GM11168 (cell line): ENCODE data around the gene INHBE.

Source experiments
- in situ Hi-C: fragments of 300-500 bp; cut with MboI; formaldehyde crosslinking; loops from one replicate; pipeline ENCODE4 v1.12.0; 2022; ENCODE audit warnings: low sequenced_read_pairs; ENCODE audit not compliant: unreplicated experiment

INHBE gene

DNA sequence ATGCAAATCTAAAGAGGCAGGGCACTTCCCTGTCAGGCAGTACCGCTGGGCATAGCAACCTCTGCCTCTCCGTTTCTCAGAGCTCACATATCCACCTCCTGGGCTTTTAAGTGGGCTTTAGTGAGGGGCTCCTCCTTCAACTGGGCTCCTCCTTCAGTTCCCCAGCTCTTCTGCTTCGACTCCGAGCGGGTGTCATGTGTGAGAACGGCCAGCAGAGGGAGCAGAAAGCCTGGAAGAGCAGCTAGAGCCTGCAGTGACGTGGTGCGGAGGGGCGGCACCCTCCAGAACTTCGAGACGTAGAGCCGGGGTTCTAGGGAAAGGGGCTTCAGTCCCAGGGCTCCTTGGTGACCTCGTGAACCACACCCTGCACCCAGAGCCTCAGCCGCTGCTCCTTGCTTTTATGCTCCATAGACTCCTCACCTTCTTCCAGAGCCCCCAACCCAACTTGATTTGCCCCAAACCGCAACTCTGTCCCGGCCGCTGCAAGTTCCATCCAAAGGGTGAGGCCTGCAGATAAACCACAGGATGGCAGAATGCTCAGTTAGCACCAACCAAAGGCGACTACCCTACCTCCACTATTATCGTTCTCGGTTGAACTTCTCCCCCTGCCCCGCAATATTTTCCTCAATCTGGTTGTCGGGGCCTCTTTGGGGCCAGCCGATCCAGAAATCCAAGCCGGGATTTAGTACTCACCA lies 4.1 kb downstream of the INHBE start:
- in situ Hi-C loops: loop anchor here (5.0 kb wide), 1 partner anchor 147 kb away; no protein-coding TSS in a partner anchor

DNA sequence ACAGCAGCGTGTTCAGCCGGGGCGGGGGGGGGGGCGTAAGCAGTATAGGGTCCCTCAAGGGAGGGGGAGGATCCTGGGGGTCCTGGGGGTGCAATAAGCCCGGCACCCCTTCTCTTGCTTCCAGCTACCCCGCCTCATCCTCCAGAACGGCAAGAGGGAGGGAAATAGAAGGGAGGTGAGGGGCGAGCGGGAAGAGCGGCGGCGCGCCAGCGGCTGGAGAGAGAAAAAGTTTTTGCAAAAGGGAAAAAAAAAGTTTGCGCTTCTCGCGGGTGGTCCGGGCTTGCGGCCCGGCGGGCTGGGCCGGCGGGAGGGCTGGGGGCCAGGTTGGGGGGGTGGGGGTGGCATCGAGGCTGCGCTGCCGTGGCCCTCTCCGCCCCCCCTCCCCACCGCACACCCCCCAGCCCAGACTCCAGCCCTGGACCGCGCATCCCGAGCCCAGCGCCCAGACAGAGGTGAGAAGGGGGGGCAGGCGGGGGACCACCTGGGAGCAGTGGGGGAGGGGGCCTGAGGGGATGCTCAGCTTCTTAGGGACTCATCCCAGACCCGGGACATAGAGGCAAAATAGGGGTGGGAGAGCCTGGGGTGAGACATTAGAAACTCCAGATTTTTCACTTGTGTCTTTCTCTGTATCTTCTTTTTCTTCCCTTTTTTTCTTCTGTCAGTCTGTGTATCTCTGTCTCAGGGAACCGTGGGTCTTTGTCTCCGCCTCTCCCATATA lies 4.8 kb downstream of the INHBE start, which contains the start of gene GLI1:
Gene GLI1 (plus strand): TSS at position 36 of the 718 bp plus-strand sequence. CDS start 3,907 bp downstream, outside the sequence.
- in situ Hi-C loops: loop anchor here (5.0 kb wide), 1 partner anchor 148 kb away; no protein-coding TSS in a partner anchor

DNA sequence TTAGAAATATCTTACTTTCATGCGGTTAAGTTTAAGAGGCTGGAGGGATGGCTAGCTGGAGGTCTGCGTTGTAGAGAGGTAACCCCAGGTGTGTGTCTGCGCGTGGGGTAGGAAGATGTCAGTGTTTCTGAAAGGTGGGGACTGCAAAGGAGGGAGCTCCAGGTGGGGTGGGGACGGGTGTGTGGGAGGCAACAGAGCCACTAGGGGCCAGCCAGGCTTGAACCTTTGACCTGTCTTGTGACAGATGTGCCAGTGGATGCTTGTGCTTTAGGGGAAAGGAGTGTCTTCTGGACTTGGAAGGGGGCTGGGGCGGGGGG lies 5.3 kb downstream of the INHBE start:
- in situ Hi-C loops: no loop called here

DNA sequence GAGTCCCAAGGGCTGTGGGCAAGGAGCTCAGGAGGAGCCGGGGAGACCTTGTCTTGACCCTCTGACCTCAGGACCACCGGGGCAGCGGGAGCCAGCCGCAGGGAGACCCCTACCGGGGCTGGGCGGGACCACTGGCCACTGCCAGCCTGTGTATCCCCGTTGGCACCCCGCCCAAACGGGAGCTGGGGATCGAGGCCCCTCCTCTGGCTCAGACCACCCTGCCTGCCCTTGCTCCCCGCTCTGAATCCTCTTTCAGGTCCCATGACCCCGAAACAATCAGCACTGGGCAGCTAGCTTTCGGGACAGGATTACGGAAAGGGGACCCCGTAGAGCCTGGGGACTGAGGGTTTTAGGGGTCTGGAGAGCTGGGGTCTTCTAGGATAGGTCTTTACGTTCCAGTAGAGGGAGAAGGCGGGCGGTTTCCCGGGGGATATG lies 5.8 kb downstream of the INHBE start:
- in situ Hi-C loops: no loop called here

DNA sequence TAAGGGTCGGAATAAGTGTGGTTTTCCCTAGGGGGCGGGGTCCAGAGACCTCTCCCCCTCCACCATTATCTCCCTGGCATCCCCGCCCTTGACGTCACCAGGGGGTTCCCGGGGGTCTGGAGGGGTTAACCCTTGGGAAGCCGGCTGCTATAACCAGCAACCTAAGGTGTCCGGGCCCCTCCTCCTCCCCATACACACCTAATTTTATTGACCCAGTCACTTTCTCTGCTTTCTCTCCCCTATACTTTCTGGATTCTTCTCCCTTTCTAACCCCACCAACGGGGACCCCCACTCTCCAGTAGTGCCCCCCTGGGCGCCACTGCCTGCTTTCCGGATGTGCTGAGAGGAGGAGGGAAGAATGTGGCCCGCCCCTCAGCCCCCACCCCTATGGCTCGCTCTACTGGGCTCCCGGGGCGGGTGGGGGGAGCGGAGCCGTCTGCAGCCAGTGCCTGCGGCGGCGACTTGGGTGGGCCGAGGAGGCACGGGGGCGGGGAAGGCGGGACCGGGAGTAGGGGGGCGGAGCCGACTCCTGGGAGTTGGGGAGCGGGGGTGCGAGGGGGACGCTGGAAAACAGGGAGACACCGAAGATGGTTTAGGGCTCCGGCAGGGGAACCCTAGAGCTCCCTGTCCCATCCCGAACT lies 6.3 kb downstream of the INHBE start:
- in situ Hi-C loops: no loop called here

DNA sequence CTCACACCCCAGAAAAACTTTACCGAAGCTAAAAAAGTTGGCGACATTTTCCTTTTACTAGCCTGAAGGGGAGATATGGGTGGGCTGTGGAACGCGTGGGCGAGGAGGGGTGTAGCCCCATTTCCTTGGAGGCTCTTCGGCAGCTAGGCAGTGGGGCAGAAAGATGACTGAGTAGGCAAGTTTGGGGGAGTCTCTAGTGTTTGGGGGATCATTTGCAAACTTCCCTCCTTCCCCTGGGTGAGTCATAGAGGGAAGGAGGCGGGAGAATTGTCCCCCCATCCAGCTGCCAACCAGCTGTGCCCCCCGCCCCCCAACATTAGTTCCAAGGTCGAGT lies 6.8 kb downstream of the INHBE start:
- in situ Hi-C loops: no loop called here

DNA sequence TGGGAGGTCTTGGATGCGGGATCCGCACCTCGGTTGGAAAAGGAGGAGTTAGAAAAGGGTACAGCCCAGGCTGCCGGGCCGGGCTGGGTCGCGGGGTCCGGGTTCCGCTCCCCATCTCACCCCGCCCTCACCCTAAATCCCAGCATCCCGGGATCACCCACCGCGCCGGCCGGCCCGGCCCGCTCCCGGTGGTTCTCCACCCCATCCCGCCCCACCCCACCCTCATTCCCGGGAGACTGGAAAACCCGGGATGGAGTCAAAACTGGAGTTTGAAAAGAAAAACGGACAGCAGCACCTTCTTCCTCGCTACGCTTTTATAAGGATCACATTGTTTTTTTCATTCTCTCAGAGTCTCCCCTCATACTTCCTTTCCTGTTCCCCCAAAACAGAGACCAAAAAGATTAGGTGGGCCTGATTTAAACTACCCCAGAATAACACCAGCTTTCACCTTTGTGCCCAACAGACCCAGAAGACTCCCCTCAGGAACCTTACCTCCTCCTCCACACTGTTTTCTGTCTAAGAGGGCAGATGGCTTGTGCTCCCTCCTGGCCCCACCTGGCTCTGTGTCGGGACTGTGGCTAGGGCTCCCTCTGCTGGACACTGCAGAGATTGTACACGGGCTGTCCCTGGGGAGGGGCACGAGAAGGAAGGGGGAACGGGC lies 7.3 kb downstream of the INHBE start:
- in situ Hi-C loops: no loop called here

DNA sequence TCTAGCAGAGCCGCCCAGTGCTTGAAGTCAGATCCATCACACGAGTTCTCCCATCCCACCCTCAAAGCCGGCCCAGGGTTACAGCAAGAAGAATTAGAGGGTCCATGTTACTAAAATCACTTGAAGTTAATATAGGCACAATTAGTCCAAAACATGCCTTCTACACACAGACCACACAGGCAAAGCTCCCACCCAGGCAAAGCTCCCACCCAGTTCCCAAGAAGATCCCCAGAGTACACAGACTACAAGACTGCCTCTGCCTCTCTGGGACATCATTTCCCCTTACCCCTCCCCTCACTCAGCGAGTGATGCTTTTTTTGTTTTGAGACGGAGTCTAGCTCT lies 7.8 kb downstream of the INHBE start:
- in situ Hi-C loops: no loop called here

DNA sequence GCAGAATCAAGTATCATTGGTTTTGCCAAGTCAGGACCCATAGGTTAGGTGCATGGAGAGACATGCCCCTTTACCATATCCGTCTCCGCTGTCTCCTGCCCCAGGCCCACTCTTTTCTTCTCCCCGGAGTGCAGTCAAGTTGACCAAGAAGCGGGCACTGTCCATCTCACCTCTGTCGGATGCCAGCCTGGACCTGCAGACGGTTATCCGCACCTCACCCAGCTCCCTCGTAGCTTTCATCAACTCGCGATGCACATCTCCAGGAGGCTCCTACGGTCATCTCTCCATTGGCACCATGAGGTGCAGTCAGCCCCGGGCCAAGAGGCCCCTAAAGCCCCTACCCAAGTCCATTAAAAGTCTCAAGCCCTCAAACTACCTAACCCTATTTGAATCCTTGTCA lies 9.5 kb downstream of the INHBE start:
- in situ Hi-C loops: no loop called here

DNA sequence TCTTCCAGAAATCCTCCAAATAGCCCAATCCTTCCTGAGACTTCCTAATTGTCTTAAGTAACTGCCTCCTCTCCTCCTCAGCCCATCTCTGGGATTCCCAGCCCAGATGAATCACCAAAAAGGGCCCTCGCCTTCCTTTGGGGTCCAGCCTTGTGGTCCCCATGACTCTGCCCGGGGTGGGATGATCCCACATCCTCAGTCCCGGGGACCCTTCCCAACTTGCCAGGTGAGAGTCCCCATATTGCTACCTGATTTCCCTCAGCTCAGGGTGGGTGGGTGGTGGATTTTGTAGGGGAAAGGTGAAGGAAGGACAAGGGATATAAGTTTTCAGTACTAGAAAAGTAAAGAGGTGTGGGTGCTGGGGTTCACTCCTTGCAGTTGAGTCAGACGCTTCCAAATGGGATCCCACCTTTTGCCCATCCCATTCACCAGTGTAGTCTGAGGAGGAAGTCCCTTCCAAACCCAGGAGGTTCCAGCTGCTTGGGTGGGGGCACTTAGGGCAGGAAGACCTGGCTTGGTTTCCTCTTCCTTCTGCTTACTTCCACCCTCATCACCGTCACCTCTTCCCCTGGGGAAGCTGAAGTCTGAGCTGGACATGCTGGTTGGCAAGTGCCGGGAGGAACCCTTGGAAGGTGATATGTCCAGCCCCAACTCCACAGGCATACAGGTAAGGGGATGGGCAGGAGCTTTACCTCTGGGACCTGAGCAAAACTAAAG lies 10.1 kb downstream of the INHBE start:
- in situ Hi-C loops: no loop called here

DNA sequence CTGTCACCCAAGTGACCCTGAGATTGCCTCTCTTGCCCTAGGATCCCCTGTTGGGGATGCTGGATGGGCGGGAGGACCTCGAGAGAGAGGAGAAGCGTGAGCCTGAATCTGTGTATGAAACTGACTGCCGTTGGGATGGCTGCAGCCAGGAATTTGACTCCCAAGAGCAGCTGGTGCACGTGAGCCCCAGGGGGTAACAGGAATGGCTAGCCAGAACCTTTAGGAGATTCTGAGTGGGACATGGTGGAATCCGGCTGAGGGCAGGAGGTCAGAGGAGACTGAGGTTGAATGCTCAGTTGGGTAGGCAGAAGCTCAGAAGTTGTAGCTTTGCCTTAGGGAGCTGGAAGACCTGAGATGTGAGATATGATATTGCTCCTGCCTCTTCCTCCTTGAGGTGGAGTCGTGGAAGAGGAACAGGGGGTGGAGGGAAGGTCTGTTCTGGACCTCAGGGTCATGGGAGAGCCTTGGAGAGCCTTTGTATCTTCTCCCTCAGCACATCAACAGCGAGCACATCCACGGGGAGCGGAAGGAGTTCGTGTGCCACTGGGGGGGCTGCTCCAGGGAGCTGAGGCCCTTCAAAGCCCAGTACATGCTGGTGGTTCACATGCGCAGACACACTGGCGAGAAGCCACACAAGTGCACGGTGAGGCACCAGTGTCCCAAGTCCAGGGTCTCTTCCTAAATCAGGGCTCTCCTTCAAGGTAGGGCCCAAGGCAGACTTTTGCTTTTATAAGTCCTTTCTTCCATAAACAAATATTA lies 10.8 kb downstream of the INHBE start:
- in situ Hi-C loops: no loop called here

DNA sequence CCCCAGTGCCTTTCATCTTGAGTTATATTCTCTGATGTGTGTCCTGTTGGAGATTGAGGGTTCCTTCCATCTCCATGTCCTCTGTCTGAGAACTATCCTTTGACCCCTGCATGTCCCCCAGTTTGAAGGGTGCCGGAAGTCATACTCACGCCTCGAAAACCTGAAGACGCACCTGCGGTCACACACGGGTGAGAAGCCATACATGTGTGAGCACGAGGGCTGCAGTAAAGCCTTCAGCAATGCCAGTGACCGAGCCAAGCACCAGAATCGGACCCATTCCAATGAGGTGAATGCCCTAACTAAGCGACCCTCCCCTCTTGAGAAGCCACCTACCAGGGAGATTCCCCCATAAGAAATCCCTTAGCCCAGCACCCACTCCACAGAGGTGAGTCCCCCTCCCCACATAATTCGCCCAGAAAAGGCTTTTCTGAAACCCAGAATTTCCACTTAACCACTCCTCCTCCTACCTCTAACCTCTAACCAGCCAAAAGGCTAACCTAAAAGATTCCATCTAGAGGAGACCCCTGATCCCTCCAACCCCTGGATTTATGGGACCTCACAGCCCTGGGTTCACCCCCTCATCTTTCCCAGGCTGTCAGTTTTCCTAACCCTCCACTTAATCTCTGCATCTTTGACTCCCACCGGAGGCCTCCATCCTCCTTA lies 12.2 kb downstream of the INHBE start:
- in situ Hi-C loops: no loop called here

DNA sequence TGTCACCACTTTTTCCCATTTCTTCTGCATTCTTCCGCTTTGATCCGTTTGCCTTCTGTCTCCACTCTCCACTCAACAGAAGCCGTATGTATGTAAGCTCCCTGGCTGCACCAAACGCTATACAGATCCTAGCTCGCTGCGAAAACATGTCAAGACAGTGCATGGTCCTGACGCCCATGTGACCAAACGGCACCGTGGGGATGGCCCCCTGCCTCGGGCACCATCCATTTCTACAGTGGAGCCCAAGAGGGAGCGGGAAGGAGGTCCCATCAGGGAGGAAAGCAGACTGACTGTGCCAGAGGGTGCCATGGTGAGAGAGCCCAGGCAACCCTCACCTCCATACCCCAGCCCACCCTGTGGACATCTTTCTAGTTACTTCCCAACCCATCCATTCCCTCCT lies 12.8 kb downstream of the INHBE start:
- in situ Hi-C loops: no loop called here

DNA sequence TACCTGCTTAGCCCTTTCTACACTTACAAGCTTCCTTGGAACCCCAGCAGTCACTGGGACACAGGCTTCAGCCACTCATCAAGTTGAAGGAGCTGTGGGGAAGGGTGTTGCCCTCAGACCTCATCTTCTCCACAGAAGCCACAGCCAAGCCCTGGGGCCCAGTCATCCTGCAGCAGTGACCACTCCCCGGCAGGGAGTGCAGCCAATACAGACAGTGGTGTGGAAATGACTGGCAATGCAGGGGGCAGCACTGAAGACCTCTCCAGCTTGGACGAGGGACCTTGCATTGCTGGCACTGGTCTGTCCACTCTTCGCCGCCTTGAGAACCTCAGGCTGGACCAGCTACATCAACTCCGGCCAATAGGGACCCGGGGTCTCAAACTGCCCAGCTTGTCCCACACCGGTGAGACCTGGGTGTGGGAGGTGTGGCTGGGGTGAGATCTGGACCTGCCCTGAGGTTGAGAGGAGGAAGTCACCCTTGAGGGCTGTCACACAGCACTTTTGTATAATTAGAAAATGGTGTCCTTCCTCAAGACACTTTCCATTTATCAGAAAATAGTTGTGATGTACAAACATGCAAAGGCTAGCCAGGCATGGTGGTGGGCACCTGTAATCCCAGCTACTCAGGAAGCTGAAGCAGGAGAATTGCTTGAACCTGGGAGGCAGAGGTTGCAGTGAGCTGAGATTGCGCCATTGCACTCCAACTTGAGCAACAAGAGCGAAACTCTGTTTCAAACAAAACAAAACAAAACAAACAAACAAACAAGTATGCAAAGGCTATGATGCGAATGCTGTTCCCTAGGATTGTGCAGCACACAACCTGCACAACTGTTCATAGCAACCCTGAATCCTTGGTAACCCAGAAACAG lies 14.4 kb downstream of the INHBE start:
- in situ Hi-C loops: no loop called here

DNA sequence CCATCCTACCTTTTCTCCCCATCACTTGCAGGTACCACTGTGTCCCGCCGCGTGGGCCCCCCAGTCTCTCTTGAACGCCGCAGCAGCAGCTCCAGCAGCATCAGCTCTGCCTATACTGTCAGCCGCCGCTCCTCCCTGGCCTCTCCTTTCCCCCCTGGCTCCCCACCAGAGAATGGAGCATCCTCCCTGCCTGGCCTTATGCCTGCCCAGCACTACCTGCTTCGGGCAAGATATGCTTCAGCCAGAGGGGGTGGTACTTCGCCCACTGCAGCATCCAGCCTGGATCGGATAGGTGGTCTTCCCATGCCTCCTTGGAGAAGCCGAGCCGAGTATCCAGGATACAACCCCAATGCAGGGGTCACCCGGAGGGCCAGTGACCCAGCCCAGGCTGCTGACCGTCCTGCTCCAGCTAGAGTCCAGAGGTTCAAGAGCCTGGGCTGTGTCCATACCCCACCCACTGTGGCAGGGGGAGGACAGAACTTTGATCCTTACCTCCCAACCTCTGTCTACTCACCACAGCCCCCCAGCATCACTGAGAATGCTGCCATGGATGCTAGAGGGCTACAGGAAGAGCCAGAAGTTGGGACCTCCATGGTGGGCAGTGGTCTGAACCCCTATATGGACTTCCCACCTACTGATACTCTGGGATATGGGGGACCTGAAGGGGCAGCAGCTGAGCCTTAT lies 15.3 kb downstream of the INHBE start:
- in situ Hi-C loops: no loop called here

DNA sequence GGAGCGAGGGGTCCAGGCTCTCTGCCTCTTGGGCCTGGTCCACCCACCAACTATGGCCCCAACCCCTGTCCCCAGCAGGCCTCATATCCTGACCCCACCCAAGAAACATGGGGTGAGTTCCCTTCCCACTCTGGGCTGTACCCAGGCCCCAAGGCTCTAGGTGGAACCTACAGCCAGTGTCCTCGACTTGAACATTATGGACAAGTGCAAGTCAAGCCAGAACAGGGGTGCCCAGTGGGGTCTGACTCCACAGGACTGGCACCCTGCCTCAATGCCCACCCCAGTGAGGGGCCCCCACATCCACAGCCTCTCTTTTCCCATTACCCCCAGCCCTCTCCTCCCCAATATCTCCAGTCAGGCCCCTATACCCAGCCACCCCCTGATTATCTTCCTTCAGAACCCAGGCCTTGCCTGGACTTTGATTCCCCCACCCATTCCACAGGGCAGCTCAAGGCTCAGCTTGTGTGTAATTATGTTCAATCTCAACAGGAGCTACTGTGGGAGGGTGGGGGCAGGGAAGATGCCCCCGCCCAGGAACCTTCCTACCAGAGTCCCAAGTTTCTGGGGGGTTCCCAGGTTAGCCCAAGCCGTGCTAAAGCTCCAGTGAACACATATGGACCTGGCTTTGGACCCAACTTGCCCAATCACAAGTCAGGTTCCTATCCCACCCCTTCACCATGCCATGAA lies 16.0 kb downstream of the INHBE start:
- in situ Hi-C loops: no loop called here

DNA sequence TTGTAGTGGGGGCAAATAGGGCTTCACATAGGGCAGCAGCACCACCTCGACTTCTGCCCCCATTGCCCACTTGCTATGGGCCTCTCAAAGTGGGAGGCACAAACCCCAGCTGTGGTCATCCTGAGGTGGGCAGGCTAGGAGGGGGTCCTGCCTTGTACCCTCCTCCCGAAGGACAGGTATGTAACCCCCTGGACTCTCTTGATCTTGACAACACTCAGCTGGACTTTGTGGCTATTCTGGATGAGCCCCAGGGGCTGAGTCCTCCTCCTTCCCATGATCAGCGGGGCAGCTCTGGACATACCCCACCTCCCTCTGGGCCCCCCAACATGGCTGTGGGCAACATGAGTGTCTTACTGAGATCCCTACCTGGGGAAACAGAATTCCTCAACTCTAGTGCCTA lies 16.6 kb downstream of the INHBE start:
- in situ Hi-C loops: no loop called here
